HEK293 (cell line): ENCODE data around the gene CPA5.

Experiments
- CTCF ChIA-PET: fragments of 350-600 bp; formaldehyde crosslinking; extraction: SDS; loops from one replicate; lab custom pipeline; 2021; ENCODE audit warnings: antibody characterized with exemption; lab: Yijun Ruan, JAX
- POLR2A ChIA-PET: fragments of 300-600 bp; formaldehyde crosslinking; extraction: SDS; loops from one replicate; lab custom pipeline; 2020; ENCODE audit warnings: antibody characterized with exemption, inconsistent platforms; lab: Yijun Ruan, JAX
- H3K27ac ChIP-seq: fragments of 200-500 bp; sonication (Bioruptor generic); 2 replicates; pipeline ENCODE4 v1.5.1; 2014; ENCODE audit warnings: low read depth, low read length, control low read depth, inconsistent platforms; ENCODE audit errors: extremely low read depth
- H3K36me3 ChIP-seq, 2 experiments: fragments of 200-500 bp in 1 of 2; sonication (Bioruptor generic) in 1 of 2; 1 replicate in 1 of 2; 2 replicates in 1 of 2; pipeline ENCODE4 v1.5.1; 2014 to 2017; ENCODE audit warnings: inconsistent platforms in 2 of 2, low read length in 2 of 2; ENCODE audit not compliant: control insufficient read depth in 2 of 2, insufficient read depth in 1 of 2
- H3K4me1 ChIP-seq: fragments of 200-500 bp; sonication (Bioruptor generic); 2 replicates; pipeline ENCODE4 v1.5.1; 2014; ENCODE audit warnings: mild to moderate bottlenecking, low read length, inconsistent platforms; ENCODE audit not compliant: control insufficient read depth, insufficient read depth
- H3K4me3 ChIP-seq: 2 replicates; pipeline ENCODE4 v1.5.1; 2011; ENCODE audit warnings: low read depth, mild to moderate bottlenecking, control low read depth, low read length, moderate library complexity
- H3K9me3 ChIP-seq: fragments of 200-500 bp; sonication (Bioruptor generic); 2 replicates; pipeline ENCODE4 v1.5.1; 2014; ENCODE audit warnings: low read depth, low read length, inconsistent platforms; ENCODE audit not compliant: control insufficient read depth, insufficient read depth
- FEZF1 ChIP-seq: fragments of 450-650 bp; formaldehyde crosslinking; IDR thresholded peaks from 2 replicates; pipeline ENCODE4 v1.5.1; 2016; ENCODE audit warnings: missing biosample characterization, missing genetic modification characterization
- IKZF3 ChIP-seq: fragments of 450-650 bp; IDR thresholded peaks from 2 replicates; pipeline ENCODE4 v1.5.0; 2018; ENCODE audit warnings: missing biosample characterization, mild to moderate bottlenecking, missing genetic modification characterization, moderate library complexity
- KLF7 ChIP-seq: fragments of 450-650 bp; formaldehyde crosslinking; IDR thresholded peaks from 2 replicates; pipeline ENCODE4 v1.5.1; 2016; ENCODE audit warnings: missing biosample characterization, missing genetic modification characterization, borderline replicate concordance
- SCRT1 ChIP-seq: fragments of 450-650 bp; formaldehyde crosslinking; IDR thresholded peaks from 2 replicates; pipeline ENCODE4 v1.5.1; 2016; ENCODE audit warnings: missing biosample characterization, missing genetic modification characterization, borderline replicate concordance
- SP7 ChIP-seq: fragments of 450-650 bp; formaldehyde crosslinking; IDR thresholded peaks from 2 replicates; pipeline ENCODE4 v1.5.1; 2016; ENCODE audit warnings: missing biosample characterization, missing genetic modification characterization
- WT1 ChIP-seq: fragments of 450-650 bp; formaldehyde crosslinking; IDR thresholded peaks from 2 replicates; pipeline ENCODE4 v1.5.1; 2016; ENCODE audit warnings: missing biosample characterization, missing genetic modification characterization
- ZBTB17 ChIP-seq: fragments of 450-650 bp; formaldehyde crosslinking; IDR thresholded peaks from 2 replicates; pipeline ENCODE4 v1.5.1; 2016; ENCODE audit warnings: missing biosample characterization, missing genetic modification characterization
- ZBTB8A ChIP-seq: fragments of 450-650 bp; formaldehyde crosslinking; IDR thresholded peaks from 2 replicates; pipeline ENCODE4 v1.5.1; 2016; ENCODE audit warnings: missing biosample characterization, missing genetic modification characterization
- ZFP3 ChIP-seq: fragments of 450-650 bp; formaldehyde crosslinking; IDR thresholded peaks from 2 replicates; pipeline ENCODE4 v1.5.1; 2016; ENCODE audit warnings: low read depth, missing biosample characterization, missing genetic modification characterization
- ZFP69B ChIP-seq: fragments of 450-650 bp; formaldehyde crosslinking; IDR thresholded peaks from 2 replicates; pipeline ENCODE4 v1.5.1; 2016; ENCODE audit warnings: missing biosample characterization, missing genetic modification characterization
- ZIC2 ChIP-seq: fragments of 450-650 bp; formaldehyde crosslinking; IDR thresholded peaks from 2 replicates; pipeline ENCODE4 v1.5.1; 2016; ENCODE audit warnings: missing biosample characterization, missing genetic modification characterization
- ZNF138 ChIP-seq: fragments of 450-650 bp; formaldehyde crosslinking; IDR thresholded peaks from 2 replicates; pipeline ENCODE4 v1.5.1; 2016; ENCODE audit warnings: missing biosample characterization, missing genetic modification characterization, borderline replicate concordance
- ZNF184 ChIP-seq: fragments of 450-650 bp; IDR thresholded peaks from 2 replicates; pipeline ENCODE4 v1.5.1; 2018; ENCODE audit warnings: missing biosample characterization, mild to moderate bottlenecking, missing genetic modification characterization
- ZNF266 ChIP-seq: fragments of 450-650 bp; formaldehyde crosslinking; IDR thresholded peaks from 2 replicates; pipeline ENCODE4 v1.5.1; 2016; ENCODE audit warnings: missing biosample characterization, missing genetic modification characterization, low read depth
- ZNF341 ChIP-seq: fragments of 450-650 bp; formaldehyde crosslinking; IDR thresholded peaks from 2 replicates; pipeline ENCODE4; 2016; ENCODE audit warnings: low read depth, missing biosample characterization, missing genetic modification characterization
- ZNF366 ChIP-seq: fragments of 450-650 bp; formaldehyde crosslinking; conservative IDR thresholded peaks from 2 replicates; pipeline ENCODE4 v1.5.1; 2016; ENCODE audit warnings: missing biosample characterization, missing genetic modification characterization
- ZNF558 ChIP-seq: fragments of 450-650 bp; formaldehyde crosslinking; IDR thresholded peaks from 2 replicates; pipeline ENCODE4 v1.5.1; 2016; ENCODE audit warnings: missing biosample characterization, missing genetic modification characterization
- ZNF610 ChIP-seq: fragments of 450-650 bp; formaldehyde crosslinking; IDR thresholded peaks from 2 replicates; pipeline ENCODE4 v1.5.1; 2016; ENCODE audit warnings: missing biosample characterization, missing genetic modification characterization, borderline replicate concordance
- ZXDB ChIP-seq: fragments of 450-650 bp; formaldehyde crosslinking; IDR thresholded peaks from 2 replicates; pipeline ENCODE4 v1.5.1; 2016; ENCODE audit warnings: missing biosample characterization, missing genetic modification characterization
- TF ChIP-seq, protein P1 (sequence below): fragments of 450-650 bp; formaldehyde crosslinking; IDR thresholded peaks from 2 replicates; pipeline ENCODE4 v1.5.1; 2016; ENCODE audit warnings: missing biosample characterization, missing genetic modification characterization
- TF ChIP-seq, protein P2 (sequence below): fragments of 450-650 bp; formaldehyde crosslinking; IDR thresholded peaks from 2 replicates; pipeline ENCODE4 v1.5.1; 2017; ENCODE audit warnings: missing biosample characterization, missing genetic modification characterization
- TF ChIP-seq, protein P3 (sequence below): fragments of 450-650 bp; formaldehyde crosslinking; IDR thresholded peaks from 2 replicates; pipeline ENCODE4 v1.5.1; 2016; ENCODE audit warnings: missing biosample characterization, missing genetic modification characterization
- TF ChIP-seq, protein P4 (sequence below): fragments of 450-650 bp; formaldehyde crosslinking; IDR thresholded peaks from 2 replicates; pipeline ENCODE4 v1.5.1; 2016; ENCODE audit warnings: missing biosample characterization, missing genetic modification characterization, borderline replicate concordance
- TF ChIP-seq, protein P5 (sequence below): fragments of 450-650 bp; formaldehyde crosslinking; IDR thresholded peaks from 2 replicates; pipeline ENCODE4 v1.5.1; 2016; ENCODE audit warnings: missing biosample characterization, missing genetic modification characterization
- TF ChIP-seq, protein P6 (sequence below): fragments of 450-650 bp; formaldehyde crosslinking; IDR thresholded peaks from 2 replicates; pipeline ENCODE4 v1.5.1; 2016; ENCODE audit warnings: missing biosample characterization, missing genetic modification characterization

CPA5 gene

DNA sequence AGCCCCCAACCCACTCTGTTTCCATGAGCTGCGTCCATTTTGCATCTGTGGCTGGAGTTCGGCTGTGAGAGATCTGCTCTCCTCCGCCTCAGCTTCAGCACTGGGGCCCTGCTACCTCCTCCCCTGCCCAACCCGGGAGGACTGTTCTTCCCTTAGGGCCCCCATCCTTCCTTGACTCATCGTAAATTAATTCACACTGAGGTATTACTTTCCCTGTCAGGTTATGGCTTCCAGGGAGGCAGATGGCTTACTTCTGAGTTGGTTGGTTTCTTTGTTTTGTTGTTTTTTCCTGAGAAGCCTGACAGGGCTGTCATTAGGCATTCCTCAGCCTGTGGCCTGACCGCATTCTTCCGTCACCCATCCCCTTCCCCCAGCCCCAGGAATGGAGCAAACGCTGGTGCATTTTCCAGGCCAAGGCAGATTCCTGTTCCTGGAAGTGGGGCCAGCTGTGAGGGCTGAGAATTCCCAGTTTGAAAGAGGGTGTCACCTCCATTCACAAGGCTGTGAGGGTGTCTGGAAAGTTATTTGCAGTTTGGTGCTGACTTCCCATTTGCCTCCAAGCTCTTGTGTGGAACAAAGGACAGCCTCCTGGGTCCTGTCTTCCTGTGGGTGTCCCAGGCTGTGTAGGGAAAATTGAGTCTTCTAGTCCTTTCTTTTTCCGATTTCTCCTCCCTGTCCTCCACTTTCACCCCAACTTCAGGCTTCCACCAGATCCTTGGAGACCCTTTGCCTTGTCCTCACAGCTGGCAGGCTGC, 11.7 kb downstream of the CPA5 start (continued):
- TF ChIP-seq KLF7: no peak
- TF ChIP-seq, protein P1, sequence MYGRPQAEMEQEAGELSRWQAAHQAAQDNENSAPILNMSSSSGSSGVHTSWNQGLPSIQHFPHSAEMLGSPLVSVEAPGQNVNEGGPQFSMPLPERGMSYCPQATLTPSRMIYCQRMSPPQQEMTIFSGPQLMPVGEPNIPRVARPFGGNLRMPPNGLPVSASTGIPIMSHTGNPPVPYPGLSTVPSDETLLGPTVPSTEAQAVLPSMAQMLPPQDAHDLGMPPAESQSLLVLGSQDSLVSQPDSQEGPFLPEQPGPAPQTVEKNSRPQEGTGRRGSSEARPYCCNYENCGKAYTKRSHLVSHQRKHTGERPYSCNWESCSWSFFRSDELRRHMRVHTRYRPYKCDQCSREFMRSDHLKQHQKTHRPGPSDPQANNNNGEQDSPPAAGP (tag by site-specific recombination): peak; percentile 92
- TF ChIP-seq, protein P2, sequence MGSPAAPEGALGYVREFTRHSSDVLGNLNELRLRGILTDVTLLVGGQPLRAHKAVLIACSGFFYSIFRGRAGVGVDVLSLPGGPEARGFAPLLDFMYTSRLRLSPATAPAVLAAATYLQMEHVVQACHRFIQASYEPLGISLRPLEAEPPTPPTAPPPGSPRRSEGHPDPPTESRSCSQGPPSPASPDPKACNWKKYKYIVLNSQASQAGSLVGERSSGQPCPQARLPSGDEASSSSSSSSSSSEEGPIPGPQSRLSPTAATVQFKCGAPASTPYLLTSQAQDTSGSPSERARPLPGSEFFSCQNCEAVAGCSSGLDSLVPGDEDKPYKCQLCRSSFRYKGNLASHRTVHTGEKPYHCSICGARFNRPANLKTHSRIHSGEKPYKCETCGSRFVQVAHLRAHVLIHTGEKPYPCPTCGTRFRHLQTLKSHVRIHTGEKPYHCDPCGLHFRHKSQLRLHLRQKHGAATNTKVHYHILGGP: peak; percentile 73
- peak; percentile 56 for TF ChIP-seq ZBTB8A (tag by site-specific recombination)
- peak; percentile 29; the same call in 1 of the 2 replicates for TF ChIP-seq ZNF558 (tag by site-specific recombination)
- peak; percentile 27; the same call in 1 of the 2 replicates for TF ChIP-seq IKZF3
- TF ChIP-seq SCRT1 (tag by site-specific recombination): peak; percentile 53; the same call in 1 of the 2 replicates
- TF ChIP-seq ZIC2 (tag by site-specific recombination): peak; percentile 84
- TF ChIP-seq ZXDB: peak; percentile 86
- TF ChIP-seq FEZF1 (tag by site-specific recombination): peak; percentile 88
- TF ChIP-seq, protein P3, sequence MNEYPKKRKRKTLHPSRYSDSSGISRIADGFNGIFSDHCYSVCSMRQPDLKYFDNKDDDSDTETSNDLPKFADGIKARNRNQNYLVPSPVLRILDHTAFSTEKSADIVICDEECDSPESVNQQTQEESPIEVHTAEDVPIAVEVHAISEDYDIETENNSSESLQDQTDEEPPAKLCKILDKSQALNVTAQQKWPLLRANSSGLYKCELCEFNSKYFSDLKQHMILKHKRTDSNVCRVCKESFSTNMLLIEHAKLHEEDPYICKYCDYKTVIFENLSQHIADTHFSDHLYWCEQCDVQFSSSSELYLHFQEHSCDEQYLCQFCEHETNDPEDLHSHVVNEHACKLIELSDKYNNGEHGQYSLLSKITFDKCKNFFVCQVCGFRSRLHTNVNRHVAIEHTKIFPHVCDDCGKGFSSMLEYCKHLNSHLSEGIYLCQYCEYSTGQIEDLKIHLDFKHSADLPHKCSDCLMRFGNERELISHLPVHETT (tag by site-specific recombination): peak; percentile 81
- TF ChIP-seq ZBTB17 (tag by site-specific recombination): peak; percentile 53; the same call in 1 of the 2 replicates
- TF ChIP-seq WT1 (tag by site-specific recombination): peak; percentile 89
- TF ChIP-seq SP7 (tag by site-specific recombination): peak; percentile 100
- TF ChIP-seq, protein P4, sequence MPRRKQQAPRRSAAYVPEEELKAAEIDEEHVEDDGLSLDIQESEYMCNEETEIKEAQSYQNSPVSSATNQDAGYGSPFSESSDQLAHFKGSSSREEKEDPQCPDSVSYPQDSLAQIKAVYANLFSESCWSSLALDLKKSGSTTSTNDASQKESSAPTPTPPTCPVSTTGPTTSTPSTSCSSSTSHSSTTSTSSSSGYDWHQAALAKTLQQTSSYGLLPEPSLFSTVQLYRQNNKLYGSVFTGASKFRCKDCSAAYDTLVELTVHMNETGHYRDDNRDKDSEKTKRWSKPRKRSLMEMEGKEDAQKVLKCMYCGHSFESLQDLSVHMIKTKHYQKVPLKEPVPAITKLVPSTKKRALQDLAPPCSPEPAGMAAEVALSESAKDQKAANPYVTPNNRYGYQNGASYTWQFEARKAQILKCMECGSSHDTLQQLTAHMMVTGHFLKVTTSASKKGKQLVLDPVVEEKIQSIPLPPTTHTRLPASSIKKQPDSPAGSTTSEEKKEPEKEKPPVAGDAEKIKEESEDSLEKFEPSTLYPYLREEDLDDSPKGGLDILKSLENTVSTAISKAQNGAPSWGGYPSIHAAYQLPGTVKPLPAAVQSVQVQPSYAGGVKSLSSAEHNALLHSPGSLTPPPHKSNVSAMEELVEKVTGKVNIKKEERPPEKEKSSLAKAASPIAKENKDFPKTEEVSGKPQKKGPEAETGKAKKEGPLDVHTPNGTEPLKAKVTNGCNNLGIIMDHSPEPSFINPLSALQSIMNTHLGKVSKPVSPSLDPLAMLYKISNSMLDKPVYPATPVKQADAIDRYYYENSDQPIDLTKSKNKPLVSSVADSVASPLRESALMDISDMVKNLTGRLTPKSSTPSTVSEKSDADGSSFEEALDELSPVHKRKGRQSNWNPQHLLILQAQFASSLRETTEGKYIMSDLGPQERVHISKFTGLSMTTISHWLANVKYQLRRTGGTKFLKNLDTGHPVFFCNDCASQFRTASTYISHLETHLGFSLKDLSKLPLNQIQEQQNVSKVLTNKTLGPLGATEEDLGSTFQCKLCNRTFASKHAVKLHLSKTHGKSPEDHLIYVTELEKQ (tag by site-specific recombination): peak; percentile 87
- no peak for TF ChIP-seq ZFP3
- TF ChIP-seq ZNF366: 0 out of 2 replicates have a peak, but pooled peaks have one; percentile 53

DNA sequence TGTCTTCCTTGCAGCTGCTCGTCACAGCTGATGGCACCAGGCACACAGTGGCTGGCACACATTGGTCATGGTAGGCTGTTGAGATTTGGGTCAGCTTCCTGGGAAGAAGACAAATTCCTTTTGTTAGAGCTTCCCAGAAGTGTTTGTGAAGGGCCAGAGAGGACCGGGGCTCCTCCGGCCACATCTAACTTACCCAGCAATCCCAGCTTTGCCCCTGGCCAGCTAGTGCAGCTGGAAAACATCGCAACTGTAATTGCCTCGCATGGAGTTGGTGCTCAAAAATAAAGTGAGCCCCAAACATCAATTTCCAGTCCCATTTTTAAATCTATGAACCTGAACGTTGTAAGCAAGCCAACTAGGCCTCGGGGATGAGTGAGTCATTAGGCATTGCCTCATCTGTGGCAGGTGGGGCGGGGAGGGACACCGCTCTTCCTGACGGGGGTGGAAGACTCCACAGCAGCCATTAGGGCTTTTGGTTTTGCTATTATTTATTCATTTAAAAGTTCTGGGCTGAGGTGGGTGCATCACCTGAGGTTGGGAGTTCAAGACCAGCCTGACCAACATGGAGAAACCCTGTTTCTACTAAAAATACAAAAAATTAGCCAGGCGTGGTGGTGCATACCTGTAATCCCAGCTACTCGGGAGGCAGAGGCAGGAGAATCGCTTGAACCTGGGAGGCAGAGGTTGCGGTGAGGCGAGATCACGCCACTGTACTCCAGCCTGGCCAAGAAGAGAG, 12.4 kb downstream of the CPA5 start:
- Histone ChIP-seq H3K4me3 (no peak overlapping the region), H3K9me3 (no peaks in the 10 kb centered on the region), H3K36me3 (no peaks in the 10 kb centered on the region), H3K27ac (peak overlapping the region; percentile 94), H3K4me1 (peaks cover 17% of the 10 kb centered on the region)
- CTCF ChIA-PET: interaction anchor here (0.7 kb wide), 1 partner anchor 114 kb away, joined by 4 read pairs; no protein-coding TSS in a partner anchor
- POLR2A ChIA-PET: interaction anchor here (1.1 to 2.3 kb wide), 2 partner anchors 8 to 35 kb away, joined by 4 to 12 read pairs; no protein-coding TSS in a partner anchor
- TF ChIP-seq, protein P5, sequence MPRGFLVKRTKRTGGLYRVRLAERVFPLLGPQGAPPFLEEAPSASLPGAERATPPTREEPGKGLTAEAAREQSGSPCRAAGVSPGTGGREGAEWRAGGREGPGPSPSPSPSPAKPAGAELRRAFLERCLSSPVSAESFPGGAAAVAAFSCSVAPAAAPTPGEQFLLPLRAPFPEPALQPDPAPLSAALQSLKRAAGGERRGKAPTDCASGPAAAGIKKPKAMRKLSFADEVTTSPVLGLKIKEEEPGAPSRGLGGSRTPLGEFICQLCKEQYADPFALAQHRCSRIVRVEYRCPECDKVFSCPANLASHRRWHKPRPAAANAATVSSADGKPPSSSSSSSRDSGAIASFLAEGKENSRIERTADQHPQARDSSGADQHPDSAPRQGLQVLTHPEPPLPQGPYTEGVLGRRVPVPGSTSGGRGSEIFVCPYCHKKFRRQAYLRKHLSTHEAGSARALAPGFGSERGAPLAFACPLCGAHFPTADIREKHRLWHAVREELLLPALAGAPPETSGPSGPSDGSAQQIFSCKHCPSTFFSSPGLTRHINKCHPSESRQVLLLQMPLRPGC: peak; percentile 33; the same call in 1 of the 2 replicates
- TF ChIP-seq ZNF184 (tag by site-specific recombination) (0 out of 2 replicates have a peak, but pooled peaks have one; percentile 59), ZNF266 (tag by site-specific recombination) (no peak), ZNF138 (tag by site-specific recombination) (no peak), ZNF610 (tag by site-specific recombination) (no peak), ZFP69B (tag by site-specific recombination) (no peak), ZNF341 (tag by site-specific recombination) (peak; percentile 70)
- TF ChIP-seq, protein P6, sequence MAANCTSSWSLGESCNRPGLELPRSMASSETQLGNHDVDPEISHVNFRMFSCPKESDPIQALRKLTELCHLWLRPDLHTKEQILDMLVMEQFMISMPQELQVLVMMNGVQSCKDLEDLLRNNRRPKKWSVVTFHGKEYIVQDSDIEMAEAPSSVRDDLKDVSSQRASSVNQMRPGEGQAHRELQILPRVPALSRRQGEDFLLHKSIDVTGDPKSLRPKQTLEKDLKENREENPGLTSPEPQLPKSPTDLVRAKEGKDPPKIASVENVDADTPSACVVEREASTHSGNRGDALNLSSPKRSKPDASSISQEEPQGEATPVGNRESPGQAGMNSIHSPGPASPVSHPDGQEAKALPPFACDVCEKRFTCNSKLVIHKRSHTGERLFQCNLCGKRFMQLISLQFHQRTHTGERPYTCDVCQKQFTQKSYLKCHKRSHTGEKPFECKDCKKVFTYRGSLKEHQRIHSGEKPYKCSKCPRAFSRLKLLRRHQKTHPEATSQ: no peak
